HEK293 (cell line): Measurements from ENCODE around the gene ALLC.

Source experiments
- CTCF ChIA-PET: fragments of 350-600 bp; formaldehyde crosslinking; extraction: SDS; loops from one replicate; lab custom pipeline; 2021; ENCODE audit warnings: antibody characterized with exemption; lab: Yijun Ruan, JAX
- POLR2A ChIA-PET: fragments of 300-600 bp; formaldehyde crosslinking; extraction: SDS; loops from one replicate; lab custom pipeline; 2020; ENCODE audit warnings: antibody characterized with exemption, inconsistent platforms; lab: Yijun Ruan, JAX
- H3K27ac ChIP-seq: fragments of 200-500 bp; sonication (Bioruptor generic); 2 replicates; pipeline ENCODE4 v1.5.1; 2014; ENCODE audit warnings: low read depth, low read length, control low read depth, inconsistent platforms; ENCODE audit errors: extremely low read depth
- H3K36me3 ChIP-seq, 2 experiments: fragments of 200-500 bp in 1 of 2; sonication (Bioruptor generic) in 1 of 2; 1 replicate in 1 of 2; 2 replicates in 1 of 2; pipeline ENCODE4 v1.5.1; 2014 to 2017; ENCODE audit warnings: inconsistent platforms in 2 of 2, low read length in 2 of 2; ENCODE audit not compliant: control insufficient read depth in 2 of 2, insufficient read depth in 1 of 2
- H3K4me1 ChIP-seq: fragments of 200-500 bp; sonication (Bioruptor generic); 2 replicates; pipeline ENCODE4 v1.5.1; 2014; ENCODE audit warnings: mild to moderate bottlenecking, low read length, inconsistent platforms; ENCODE audit not compliant: control insufficient read depth, insufficient read depth
- H3K4me3 ChIP-seq: 2 replicates; pipeline ENCODE4 v1.5.1; 2011; ENCODE audit warnings: low read depth, mild to moderate bottlenecking, control low read depth, low read length, moderate library complexity
- H3K9me3 ChIP-seq: fragments of 200-500 bp; sonication (Bioruptor generic); 2 replicates; pipeline ENCODE4 v1.5.1; 2014; ENCODE audit warnings: low read depth, low read length, inconsistent platforms; ENCODE audit not compliant: control insufficient read depth, insufficient read depth
- BCL11A ChIP-seq: fragments of 450-650 bp; formaldehyde crosslinking; IDR thresholded peaks from 2 replicates; pipeline ENCODE4 v1.5.1; 2016; ENCODE audit warnings: low read depth, missing biosample characterization, missing genetic modification characterization
- GLI4 ChIP-seq: fragments of 450-650 bp; formaldehyde crosslinking; IDR thresholded peaks from 2 replicates; pipeline ENCODE4 v1.5.1; 2016; ENCODE audit warnings: missing biosample characterization, missing genetic modification characterization
- OVOL3 ChIP-seq: fragments of 450-650 bp; formaldehyde crosslinking; IDR thresholded peaks from 2 replicates; pipeline ENCODE4 v1.5.1; 2016; ENCODE audit warnings: missing biosample characterization, missing genetic modification characterization
- PRDM1 ChIP-seq: fragments of 450-650 bp; formaldehyde crosslinking; IDR thresholded peaks from 2 replicates; pipeline ENCODE4; 2016; ENCODE audit warnings: missing biosample characterization, missing genetic modification characterization
- YY2 ChIP-seq: fragments of 450-650 bp; formaldehyde crosslinking; IDR thresholded peaks from 2 replicates; pipeline ENCODE4 v1.5.1; 2016; ENCODE audit warnings: missing biosample characterization, missing genetic modification characterization
- ZBTB1 ChIP-seq: fragments of 450-650 bp; formaldehyde crosslinking; IDR thresholded peaks from 2 replicates; pipeline ENCODE4 v1.5.1; 2016; ENCODE audit warnings: missing biosample characterization, missing genetic modification characterization
- ZBTB20 ChIP-seq: fragments of 450-650 bp; formaldehyde crosslinking; IDR thresholded peaks from 2 replicates; pipeline ENCODE4 v1.5.1; 2016; ENCODE audit warnings: missing biosample characterization, missing genetic modification characterization
- ZFP41 ChIP-seq: fragments of 450-650 bp; formaldehyde crosslinking; IDR thresholded peaks from 2 replicates; pipeline ENCODE4 v1.5.1; 2016; ENCODE audit warnings: missing biosample characterization, missing genetic modification characterization, borderline replicate concordance
- ZNF146 ChIP-seq: fragments of 450-650 bp; formaldehyde crosslinking; IDR thresholded peaks from 2 replicates; pipeline ENCODE4 v1.5.1; 2016; ENCODE audit warnings: missing biosample characterization, missing genetic modification characterization
- ZNF155 ChIP-seq: fragments of 450-650 bp; formaldehyde crosslinking; IDR thresholded peaks from 2 replicates; pipeline ENCODE4 v1.5.1; 2016; ENCODE audit warnings: missing biosample characterization, missing genetic modification characterization
- ZNF423 ChIP-seq: fragments of 450-650 bp; formaldehyde crosslinking; IDR thresholded peaks from 2 replicates; pipeline ENCODE4 v1.5.1; 2016; ENCODE audit warnings: missing biosample characterization, missing genetic modification characterization
- ZNF473 ChIP-seq: fragments of 450-650 bp; formaldehyde crosslinking; IDR thresholded peaks from 2 replicates; pipeline ENCODE4 v1.5.1; 2017; ENCODE audit warnings: missing biosample characterization, missing genetic modification characterization
- ZNF510 ChIP-seq: fragments of 450-650 bp; formaldehyde crosslinking; IDR thresholded peaks from 2 replicates; pipeline ENCODE4 v1.5.1; 2018; ENCODE audit warnings: mild to moderate bottlenecking, missing genetic modification characterization, missing biosample characterization; ENCODE audit not compliant: insufficient replicate concordance
- ZNF514 ChIP-seq: fragments of 450-650 bp; formaldehyde crosslinking; IDR thresholded peaks from 2 replicates; pipeline ENCODE4 v1.5.1; 2016; ENCODE audit warnings: missing biosample characterization, missing genetic modification characterization
- ZNF529 ChIP-seq: fragments of 450-650 bp; formaldehyde crosslinking; IDR thresholded peaks from 2 replicates; pipeline ENCODE4 v1.5.1; 2017; ENCODE audit warnings: missing genetic modification characterization, missing biosample characterization; ENCODE audit not compliant: insufficient replicate concordance
- ZNF544 ChIP-seq: fragments of 450-650 bp; formaldehyde crosslinking; IDR thresholded peaks from 2 replicates; pipeline ENCODE4 v1.5.0; 2017; ENCODE audit warnings: missing biosample characterization, missing genetic modification characterization
- ZNF560 ChIP-seq: fragments of 450-650 bp; formaldehyde crosslinking; IDR thresholded peaks from 2 replicates; pipeline ENCODE4 v1.5.1; 2017; ENCODE audit warnings: missing biosample characterization, missing genetic modification characterization, borderline replicate concordance
- ZNF561 ChIP-seq: fragments of 450-650 bp; IDR thresholded peaks from 2 replicates; pipeline ENCODE4 v1.5.1; 2018; ENCODE audit warnings: missing biosample characterization, missing genetic modification characterization, borderline replicate concordance
- ZNF600 ChIP-seq: fragments of 450-650 bp; formaldehyde crosslinking; IDR thresholded peaks from 2 replicates; pipeline ENCODE4 v1.5.1; 2016; ENCODE audit warnings: missing biosample characterization, missing genetic modification characterization
- ZNF677 ChIP-seq: fragments of 450-650 bp; IDR thresholded peaks from 2 replicates; pipeline ENCODE4 v1.5.0; 2018; ENCODE audit warnings: missing biosample characterization, mild to moderate bottlenecking, missing genetic modification characterization, moderate library complexity
- ZNF777 ChIP-seq: fragments of 450-650 bp; formaldehyde crosslinking; IDR thresholded peaks from 2 replicates; pipeline ENCODE4 v1.5.1; 2017; ENCODE audit warnings: missing biosample characterization, missing genetic modification characterization, borderline replicate concordance
- ZNF830 ChIP-seq: fragments of 450-650 bp; IDR thresholded peaks from 2 replicates; pipeline ENCODE4 v1.5.0; 2018; ENCODE audit warnings: missing biosample characterization, missing genetic modification characterization, low read depth, mild to moderate bottlenecking, moderate library complexity
- ZNF843 ChIP-seq: fragments of 450-650 bp; formaldehyde crosslinking; IDR thresholded peaks from 2 replicates; pipeline ENCODE4 v1.5.1; 2016; ENCODE audit warnings: missing biosample characterization, missing genetic modification characterization
- TF ChIP-seq, protein P1 (sequence below): fragments of 450-650 bp; formaldehyde crosslinking; IDR thresholded peaks from 2 replicates; pipeline ENCODE4 v1.5.1; 2016; ENCODE audit warnings: missing biosample characterization, missing genetic modification characterization
- TF ChIP-seq, protein P2 (sequence below): sonication (generic); formaldehyde crosslinking; IDR thresholded peaks from 2 replicates; pipeline ENCODE4 v1.8.1; 2022; ENCODE audit warnings: mild to moderate bottlenecking, moderate library complexity, missing genetic modification reagents
- TF ChIP-seq, protein P3 (sequence below): fragments of 450-650 bp; formaldehyde crosslinking; IDR thresholded peaks from 2 replicates; pipeline ENCODE4 v1.5.1; 2017; ENCODE audit warnings: missing biosample characterization, missing genetic modification characterization

Gene ALLC

GRCh38 chr2:3641841-3642421, 16.1 kb upstream of the ALLC start (continued):
- TF ChIP-seq ZNF830 (no peak), BCL11A (no peak), ZNF155 (tag by site-specific recombination) (no peak), YY2 (tag by site-specific recombination) (no peak), ZNF423 (tag by site-specific recombination) (no peak)
- TF ChIP-seq, protein P1, sequence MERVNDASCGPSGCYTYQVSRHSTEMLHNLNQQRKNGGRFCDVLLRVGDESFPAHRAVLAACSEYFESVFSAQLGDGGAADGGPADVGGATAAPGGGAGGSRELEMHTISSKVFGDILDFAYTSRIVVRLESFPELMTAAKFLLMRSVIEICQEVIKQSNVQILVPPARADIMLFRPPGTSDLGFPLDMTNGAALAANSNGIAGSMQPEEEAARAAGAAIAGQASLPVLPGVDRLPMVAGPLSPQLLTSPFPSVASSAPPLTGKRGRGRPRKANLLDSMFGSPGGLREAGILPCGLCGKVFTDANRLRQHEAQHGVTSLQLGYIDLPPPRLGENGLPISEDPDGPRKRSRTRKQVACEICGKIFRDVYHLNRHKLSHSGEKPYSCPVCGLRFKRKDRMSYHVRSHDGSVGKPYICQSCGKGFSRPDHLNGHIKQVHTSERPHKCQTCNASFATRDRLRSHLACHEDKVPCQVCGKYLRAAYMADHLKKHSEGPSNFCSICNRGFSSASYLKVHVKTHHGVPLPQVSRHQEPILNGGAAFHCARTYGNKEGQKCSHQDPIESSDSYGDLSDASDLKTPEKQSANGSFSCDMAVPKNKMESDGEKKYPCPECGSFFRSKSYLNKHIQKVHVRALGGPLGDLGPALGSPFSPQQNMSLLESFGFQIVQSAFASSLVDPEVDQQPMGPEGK (tag by site-specific recombination) = no peak
- TF ChIP-seq, all 188 proteins: peak for 0

DNA sequence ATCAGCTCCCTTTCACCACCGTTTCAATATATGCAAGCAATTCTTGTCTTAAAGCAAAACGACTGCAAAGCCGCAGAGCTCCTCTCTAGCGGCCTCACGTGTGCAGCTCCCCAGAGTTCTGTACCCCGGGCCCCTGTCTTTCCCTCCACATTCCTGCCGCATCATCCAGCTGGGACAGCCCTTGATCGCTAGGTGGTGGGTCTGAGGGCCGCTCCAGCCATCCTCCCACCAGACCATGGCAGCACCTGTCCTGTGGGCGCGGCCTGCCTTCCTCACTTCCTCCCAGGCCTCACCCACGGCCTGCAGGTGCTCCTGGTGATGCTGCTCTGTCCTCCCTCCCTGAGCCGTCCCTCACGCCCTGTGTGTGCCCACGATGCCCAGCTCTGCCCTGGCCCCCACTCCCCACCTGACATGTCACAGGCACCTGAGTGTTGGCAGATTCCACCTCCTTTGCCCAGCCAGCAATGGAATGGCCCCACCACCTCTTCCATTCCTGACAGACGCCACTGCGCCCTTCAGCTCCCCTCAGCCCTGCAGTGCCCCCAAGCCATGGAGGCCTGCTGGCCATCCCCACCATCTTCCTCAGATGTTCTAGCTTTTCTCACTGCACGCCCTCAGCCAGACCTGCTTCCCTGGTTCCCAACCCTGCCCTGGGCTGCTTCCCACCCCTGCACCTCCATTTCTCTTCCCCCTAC, 15.3 kb upstream of the ALLC start:
- no peaks in the 10 kb centered on the region for H3K36me3 ChIP-seq
- no peak overlapping the region for H3K4me3 ChIP-seq
- no peak for TF ChIP-seq ZBTB20
- TF ChIP-seq ZNF677 (tag by site-specific recombination) = no peak
- no peak for TF ChIP-seq ZNF544 (tag by site-specific recombination)
- TF ChIP-seq OVOL3 (tag by site-specific recombination) = no peak
- no peak for TF ChIP-seq ZNF473 (tag by site-specific recombination)
- TF ChIP-seq, protein P2, sequence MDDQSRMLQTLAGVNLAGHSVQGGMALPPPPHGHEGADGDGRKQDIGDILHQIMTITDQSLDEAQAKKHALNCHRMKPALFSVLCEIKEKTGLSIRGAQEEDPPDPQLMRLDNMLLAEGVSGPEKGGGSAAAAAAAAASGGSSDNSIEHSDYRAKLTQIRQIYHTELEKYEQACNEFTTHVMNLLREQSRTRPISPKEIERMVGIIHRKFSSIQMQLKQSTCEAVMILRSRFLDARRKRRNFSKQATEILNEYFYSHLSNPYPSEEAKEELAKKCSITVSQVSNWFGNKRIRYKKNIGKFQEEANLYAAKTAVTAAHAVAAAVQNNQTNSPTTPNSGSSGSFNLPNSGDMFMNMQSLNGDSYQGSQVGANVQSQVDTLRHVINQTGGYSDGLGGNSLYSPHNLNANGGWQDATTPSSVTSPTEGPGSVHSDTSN (CRISPR knock-in tag) = no peak
- no peak for TF ChIP-seq ZNF843 (tag by site-specific recombination)
- no peak for TF ChIP-seq ZFP41 (tag by site-specific recombination)
- no peak for TF ChIP-seq ZNF510 (tag by site-specific recombination)
- no peak for TF ChIP-seq ZBTB1 (tag by site-specific recombination)
- TF ChIP-seq, protein P3, sequence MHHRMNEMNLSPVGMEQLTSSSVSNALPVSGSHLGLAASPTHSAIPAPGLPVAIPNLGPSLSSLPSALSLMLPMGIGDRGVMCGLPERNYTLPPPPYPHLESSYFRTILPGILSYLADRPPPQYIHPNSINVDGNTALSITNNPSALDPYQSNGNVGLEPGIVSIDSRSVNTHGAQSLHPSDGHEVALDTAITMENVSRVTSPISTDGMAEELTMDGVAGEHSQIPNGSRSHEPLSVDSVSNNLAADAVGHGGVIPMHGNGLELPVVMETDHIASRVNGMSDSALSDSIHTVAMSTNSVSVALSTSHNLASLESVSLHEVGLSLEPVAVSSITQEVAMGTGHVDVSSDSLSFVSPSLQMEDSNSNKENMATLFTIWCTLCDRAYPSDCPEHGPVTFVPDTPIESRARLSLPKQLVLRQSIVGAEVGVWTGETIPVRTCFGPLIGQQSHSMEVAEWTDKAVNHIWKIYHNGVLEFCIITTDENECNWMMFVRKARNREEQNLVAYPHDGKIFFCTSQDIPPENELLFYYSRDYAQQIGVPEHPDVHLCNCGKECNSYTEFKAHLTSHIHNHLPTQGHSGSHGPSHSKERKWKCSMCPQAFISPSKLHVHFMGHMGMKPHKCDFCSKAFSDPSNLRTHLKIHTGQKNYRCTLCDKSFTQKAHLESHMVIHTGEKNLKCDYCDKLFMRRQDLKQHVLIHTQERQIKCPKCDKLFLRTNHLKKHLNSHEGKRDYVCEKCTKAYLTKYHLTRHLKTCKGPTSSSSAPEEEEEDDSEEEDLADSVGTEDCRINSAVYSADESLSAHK = no peak
- no peak for TF ChIP-seq ZNF561 (tag by site-specific recombination)
- no peak for TF ChIP-seq ZNF514 (tag by site-specific recombination)
- no peak for TF ChIP-seq PRDM1 (tag by site-specific recombination)
- no peak for TF ChIP-seq ZNF146 (tag by site-specific recombination)
- TF ChIP-seq GLI4 (tag by site-specific recombination) = no peak
- no peak for TF ChIP-seq ZNF600
- no peak for TF ChIP-seq ZNF560 (tag by site-specific recombination)
- no peak for TF ChIP-seq ZNF529 (tag by site-specific recombination)
- no peak for TF ChIP-seq ZNF777 (tag by site-specific recombination)
- TF ChIP-seq, all 188 proteins: peak for 0
- no peak overlapping the region for H3K27ac ChIP-seq
- H3K9me3 ChIP-seq = no peaks in the 10 kb centered on the region
- ChIA-PET CTCF (interaction anchor here (0.6 to 2.5 kb wide), 3 partner anchors 9 to 727 kb away, joined by 3 to 11 read pairs (median 3); no protein-coding TSS in a partner anchor), POLR2A (no interaction called here)
- no peaks in the 10 kb centered on the region for H3K4me1 ChIP-seq
